Measurements from ENCODE around the gene C11orf58.

Gene C11orf58

GRCh38 chr11:16738193-16738946 is at the start of gene C11orf58:
TSS of gene C11orf58 (plus strand) at chr11:16738647. CDS start at chr11:16738779, 132 bp downstream.
- peak; percentile 92 for DNase-seq

- no peak for DNase-seq
Observed at GRCh38 chr11:16690086-16690485, 48.4 kb upstream of the C11orf58 start.

- no peak for DNase-seq
Observed at GRCh38 chr11:16703795-16704194, 34.7 kb upstream of the C11orf58 start.

GRCh38 chr11:16713594-16713993 is 24.9 kb upstream of the C11orf58 start:
- DNase-seq = no peak

GRCh38 chr11:16722581-16723344 is 15.7 kb upstream of the C11orf58 start:
- DNase-seq = no peak

GRCh38 chr11:16727806-16728205 is 10.6 kb upstream of the C11orf58 start:
- no peak for DNase-seq

- DNase-seq = no peak
Observed at GRCh38 chr11:16737818-16738192, 642 bp upstream of the C11orf58 start.

GRCh38 chr11:16738947-16739815 is 734 bp downstream of the C11orf58 start:
- DNase-seq = no peak

- DNase-seq = no peak
Observed at GRCh38 chr11:16741473-16741872, 3.0 kb downstream of the C11orf58 start.

GRCh38 chr11:16743478-16743877 is 5.0 kb downstream of the C11orf58 start:
- DNase-seq = no peak

- DNase-seq = no peak
Observed at GRCh38 chr11:16744128-16744725, 5.8 kb downstream of the C11orf58 start.

GRCh38 chr11:16745950-16746605 is 7.6 kb downstream of the C11orf58 start:
- DNase-seq = no peak

GRCh38 chr11:16749092-16749491 is 10.6 kb downstream of the C11orf58 start:
- no peak for DNase-seq

- DNase-seq = no peak
Observed at GRCh38 chr11:16749666-16750065, 11.2 kb downstream of the C11orf58 start.

GRCh38 chr11:16750417-16750816 is 12.0 kb downstream of the C11orf58 start:
- DNase-seq = no peak

GRCh38 chr11:16758382-16759024 is 20.1 kb downstream of the C11orf58 start:
- DNase-seq = no peak

GRCh38 chr11:16759857-16760508 is 21.5 kb downstream of the C11orf58 start:
- DNase-seq = no peak

GRCh38 chr11:16763746-16764145 is 25.3 kb downstream of the C11orf58 start:
- DNase-seq = no peak

GRCh38 chr11:16764888-16765287 is 26.4 kb downstream of the C11orf58 start:
- DNase-seq = no peak

GRCh38 chr11:16767137-16767536 is 28.7 kb downstream of the C11orf58 start:
- no peak for DNase-seq

- no peak for DNase-seq
Observed at GRCh38 chr11:16767957-16768356, 29.5 kb downstream of the C11orf58 start.

Measured in NCI-H187 treated with DMSO at 0.1 percent for 48 hours (cell line).